SK-N-MC (cell line): ENCODE results near the gene MOB3C.

Experiments used
- EZH2 ChIP-seq: fragments of 200-600 bp; sonication (generic); IDR thresholded peaks from one replicate; pipeline ENCODE4 v1.6.1; 2017; ENCODE audit warnings: antibody characterized with exemption
- POLR2AphosphoS5 ChIP-seq: IDR thresholded peaks from 2 replicates; pipeline ENCODE4 v1.6.1; 2012; ENCODE audit warnings: mild to moderate bottlenecking, low read depth, low read length, borderline replicate concordance

GRCh38 chr1:46647611-46648010 lies 31.0 kb upstream of the MOB3C start:
- no peak for TF ChIP-seq POLR2AphosphoS5
- no peak for TF ChIP-seq EZH2
